Measurements from ENCODE around the gene PDE2A.

PDE2A gene

GRCh38 chr11:72673943-72674828 lies at the start of gene PDE2A:
TSS of gene PDE2A (minus strand) at chr11:72674422. CDS start at chr11:72674207, 215 bp downstream.
- DNase-seq (ENCODE audit: low read depth in 2 of 2, low spot score in 1 of 2) = no peak

DNA sequence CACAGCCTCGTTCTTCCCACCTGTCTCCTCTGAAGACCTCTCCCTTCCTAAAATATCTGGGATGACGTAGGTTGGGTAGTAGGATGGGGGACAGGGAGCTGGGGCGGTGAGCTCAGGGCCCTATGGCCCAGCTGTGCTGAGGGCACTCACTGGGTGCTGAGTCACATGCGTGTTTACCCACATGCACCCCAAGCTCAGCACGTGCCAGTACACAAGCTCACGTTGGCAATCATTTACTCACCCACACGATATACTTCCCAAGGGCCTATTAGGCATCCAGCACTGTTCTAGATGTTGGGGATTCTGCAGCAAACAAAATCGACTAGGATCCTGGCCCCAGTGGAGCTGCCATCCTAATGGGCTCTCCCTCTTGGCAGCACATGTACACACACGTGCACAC lies 49.3 kb upstream of the PDE2A start:
- DNase-seq (ENCODE audit: low read depth in 2 of 2, low spot score in 1 of 2) = no peak

DNA sequence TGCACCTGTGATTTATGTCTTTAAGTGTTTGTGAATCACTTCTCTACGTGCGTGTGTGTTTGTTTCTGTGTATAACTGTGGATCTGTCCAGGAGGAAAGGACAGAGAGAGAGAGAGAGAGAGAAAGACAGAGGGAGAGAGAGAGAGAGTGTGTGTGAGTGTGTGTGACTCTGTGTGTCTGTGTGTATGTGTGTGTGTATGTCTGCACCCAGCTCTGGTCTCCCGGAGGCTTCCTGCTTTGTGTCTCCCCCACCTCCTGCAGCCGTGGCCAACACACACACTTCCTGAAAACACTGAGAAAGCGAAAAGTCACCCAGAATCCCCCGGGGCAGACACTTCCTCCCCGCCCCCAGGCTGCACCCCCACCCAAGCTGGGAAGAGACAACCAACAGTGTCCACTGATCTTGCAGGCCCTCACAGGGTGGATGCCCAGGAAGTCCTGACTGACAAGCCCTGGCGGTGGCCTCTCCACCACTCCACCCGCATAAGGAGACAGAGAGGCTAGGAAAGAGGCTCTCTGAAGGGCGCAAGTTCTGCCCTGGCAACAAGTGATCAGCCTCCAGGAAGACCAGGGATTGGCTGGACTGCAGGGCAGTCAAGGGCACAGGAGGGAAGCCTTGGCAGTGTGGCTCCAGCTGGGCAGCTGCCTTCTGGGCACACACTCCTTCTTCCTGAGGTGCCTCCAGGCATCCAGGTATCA lies 48.0 kb upstream of the PDE2A start:
- peak; percentile 53 to 67 for DNase-seq (ENCODE audit: low read depth in 2 of 2, low spot score in 1 of 2)

GRCh38 chr11:72721689-72722049 lies 47.4 kb upstream of the PDE2A start:
- no peak for DNase-seq (ENCODE audit: low read depth in 2 of 2, low spot score in 1 of 2)

GRCh38 chr11:72721276-72721675 lies 47.1 kb upstream of the PDE2A start:
- no peak for DNase-seq (ENCODE audit: low read depth in 2 of 2, low spot score in 1 of 2)

DNA sequence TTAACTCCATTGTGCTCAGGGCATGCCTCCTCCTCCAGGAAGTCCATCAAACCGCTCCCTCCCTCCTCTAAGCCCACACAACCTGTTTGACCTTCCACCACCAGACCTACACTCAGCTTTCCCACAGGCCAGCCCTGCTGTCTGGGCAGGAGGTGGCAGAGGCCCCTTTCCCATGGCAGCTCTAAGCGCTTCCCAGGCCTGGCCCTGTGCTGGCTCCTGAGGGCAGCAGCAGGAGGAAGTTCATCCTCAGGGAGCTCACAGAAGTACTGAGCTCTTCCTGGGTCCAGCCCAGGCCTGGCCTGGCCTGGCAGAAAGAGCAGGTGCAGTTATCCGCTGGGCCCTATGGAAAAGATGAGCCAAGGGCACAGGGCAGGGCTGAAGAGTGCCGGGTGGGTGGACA lies 46.6 kb upstream of the PDE2A start:
- no peak for DNase-seq (ENCODE audit: low read depth in 2 of 2, low spot score in 1 of 2)

DNA sequence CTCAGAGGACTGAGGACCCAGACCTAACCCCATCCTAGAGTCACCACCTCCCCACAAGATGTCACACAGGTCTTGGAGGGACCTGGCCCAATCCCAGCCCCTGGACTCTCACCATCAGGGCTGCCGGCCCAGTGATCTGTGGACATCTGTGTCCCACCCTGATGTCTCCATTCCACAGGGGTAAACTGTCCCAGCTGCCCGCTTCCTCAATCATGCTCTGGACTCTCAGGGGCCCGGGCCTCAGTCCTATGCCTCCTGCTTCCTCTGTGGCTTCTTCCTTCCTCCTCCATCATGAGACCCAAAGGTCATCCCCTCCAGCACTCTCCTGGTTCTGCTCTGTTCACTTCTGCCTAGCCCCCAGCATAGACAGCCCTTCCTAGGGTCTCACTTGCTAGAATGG lies 45.8 kb upstream of the PDE2A start:
- DNase-seq (ENCODE audit: low read depth in 2 of 2, low spot score in 1 of 2) = no peak

GRCh38 chr11:72719551-72719950 lies 45.3 kb upstream of the PDE2A start:
- no peak for DNase-seq (ENCODE audit: low read depth in 2 of 2, low spot score in 1 of 2)

- no peak for DNase-seq (ENCODE audit: low read depth in 2 of 2, low spot score in 1 of 2)
Measured at GRCh38 chr11:72719144-72719543, 44.9 kb upstream of the PDE2A start.

DNA sequence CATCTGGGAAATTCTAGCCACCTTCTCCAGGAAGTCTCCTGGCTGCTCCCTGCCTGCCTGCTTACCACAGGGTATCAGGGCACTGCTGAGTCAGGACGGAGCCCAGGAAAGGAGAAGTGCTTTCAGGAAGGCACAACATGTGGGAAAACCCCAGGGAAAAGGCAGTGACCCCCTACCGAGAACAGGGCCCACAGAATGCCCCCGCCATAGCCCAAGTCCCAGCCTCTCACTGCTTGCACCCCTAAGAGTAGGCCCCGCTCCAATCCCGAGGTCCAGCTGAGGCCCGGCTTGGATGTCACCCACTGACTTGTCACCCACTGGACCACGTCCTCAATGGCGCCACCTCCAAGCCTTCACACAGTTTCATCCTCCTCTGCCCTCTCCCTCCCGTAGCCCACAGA lies 43.9 kb upstream of the PDE2A start:
- DNase-seq (ENCODE audit: low read depth in 2 of 2, low spot score in 1 of 2) = no peak

DNA sequence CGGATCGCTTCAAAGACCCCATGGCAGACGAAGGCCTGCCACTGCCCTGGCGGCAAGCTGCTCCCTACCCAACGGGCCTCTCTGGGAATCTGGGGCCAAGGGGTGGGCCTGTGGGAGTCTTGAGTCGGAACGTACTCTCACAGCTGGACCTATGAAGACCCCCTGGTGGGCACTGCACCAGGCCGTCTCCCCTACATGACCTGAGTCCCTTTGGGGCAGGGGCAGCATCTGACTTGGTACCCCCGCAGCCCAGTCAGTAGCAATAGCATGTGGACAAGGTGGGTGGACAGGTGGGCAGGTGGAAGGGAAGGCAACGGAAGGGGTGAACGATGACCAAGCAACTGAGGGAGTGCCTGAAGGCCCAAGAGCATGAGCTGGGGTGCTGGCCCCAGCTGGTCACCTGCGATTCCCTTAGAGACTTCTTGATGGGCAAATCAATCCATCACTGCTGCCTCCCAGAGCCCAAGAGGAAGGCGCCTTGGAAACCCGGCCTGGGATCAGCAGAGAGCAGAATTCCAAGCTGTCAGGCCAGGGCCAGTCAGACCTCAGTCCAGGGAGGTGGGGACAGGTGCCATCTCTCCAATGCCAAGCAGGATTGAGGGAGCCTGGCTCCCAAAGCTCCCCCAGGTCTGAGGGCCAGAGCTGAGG lies 42.7 kb upstream of the PDE2A start:
- no peak for DNase-seq (ENCODE audit: low read depth in 2 of 2, low spot score in 1 of 2)

GRCh38 chr11:72716290-72716689 lies 42.1 kb upstream of the PDE2A start:
- no peak for DNase-seq (ENCODE audit: low read depth in 2 of 2, low spot score in 1 of 2)

DNA sequence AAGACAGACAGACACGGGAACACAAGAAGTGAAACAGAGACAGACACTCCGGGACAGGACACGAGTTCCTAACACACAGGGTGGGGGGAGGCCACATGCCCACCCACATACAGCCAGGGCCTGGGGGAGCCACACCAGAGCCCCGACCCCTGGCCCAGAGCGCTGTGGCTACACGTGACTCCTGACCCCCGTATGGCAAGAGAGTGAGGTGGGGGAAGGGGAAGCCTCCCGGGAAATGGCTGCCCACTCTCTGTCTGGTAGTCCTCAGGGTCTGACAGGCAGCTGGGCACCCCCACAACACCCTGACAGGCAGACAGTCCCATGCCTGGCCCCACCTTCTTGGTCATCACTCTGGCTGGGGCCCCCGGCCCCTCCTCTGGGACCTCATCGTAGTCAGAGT lies 38.6 kb upstream of the PDE2A start:
- DNase-seq (ENCODE audit: low read depth in 2 of 2, low spot score in 1 of 2) = no peak

DNA sequence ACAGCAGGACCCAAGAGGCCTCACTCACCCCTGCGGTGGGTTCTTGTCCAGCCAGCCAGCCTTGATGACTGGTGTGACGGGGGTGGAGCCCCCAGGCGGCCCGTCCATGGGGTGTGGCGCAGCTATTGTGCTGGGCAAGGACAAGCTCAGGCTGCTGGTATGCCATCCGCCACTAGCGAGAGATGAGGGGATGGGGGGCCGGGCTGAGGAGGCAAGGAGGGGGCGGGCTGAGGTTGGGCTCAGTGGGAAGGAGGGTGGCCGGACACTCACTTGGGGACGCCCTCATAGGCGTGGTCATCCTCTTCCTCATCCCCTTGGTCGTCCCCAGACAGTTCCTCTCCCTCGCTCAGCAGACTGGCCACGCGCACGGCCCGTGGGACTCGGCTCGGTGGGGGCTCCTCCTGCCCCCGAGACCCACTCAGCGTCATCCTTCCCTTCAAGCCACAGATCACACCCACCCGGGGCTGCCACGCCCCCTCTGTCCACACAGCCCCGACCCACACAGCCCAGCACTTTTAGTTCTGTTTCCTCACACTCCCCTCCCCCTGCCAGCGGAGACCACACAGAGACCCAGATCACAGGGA lies 38.0 kb upstream of the PDE2A start:
- DNase-seq (ENCODE audit: low read depth in 2 of 2, low spot score in 1 of 2) = no peak

GRCh38 chr11:72711141-72711540 lies 36.9 kb upstream of the PDE2A start:
- DNase-seq (ENCODE audit: low read depth in 2 of 2, low spot score in 1 of 2) = no peak

- DNase-seq (ENCODE audit: low read depth in 2 of 2, low spot score in 1 of 2) = no peak
Measured at GRCh38 chr11:72710278-72710677, 36.1 kb upstream of the PDE2A start.

GRCh38 chr11:72709478-72710238 lies 35.4 kb upstream of the PDE2A start:
- no peak for DNase-seq (ENCODE audit: low read depth in 2 of 2, low spot score in 1 of 2)

- DNase-seq (ENCODE audit: low read depth in 2 of 2, low spot score in 1 of 2) = no peak
Measured at GRCh38 chr11:72707032-72707431, 32.8 kb upstream of the PDE2A start.

GRCh38 chr11:72706579-72706978 lies 32.4 kb upstream of the PDE2A start:
- DNase-seq (ENCODE audit: low read depth in 2 of 2, low spot score in 1 of 2) = no peak

DNA sequence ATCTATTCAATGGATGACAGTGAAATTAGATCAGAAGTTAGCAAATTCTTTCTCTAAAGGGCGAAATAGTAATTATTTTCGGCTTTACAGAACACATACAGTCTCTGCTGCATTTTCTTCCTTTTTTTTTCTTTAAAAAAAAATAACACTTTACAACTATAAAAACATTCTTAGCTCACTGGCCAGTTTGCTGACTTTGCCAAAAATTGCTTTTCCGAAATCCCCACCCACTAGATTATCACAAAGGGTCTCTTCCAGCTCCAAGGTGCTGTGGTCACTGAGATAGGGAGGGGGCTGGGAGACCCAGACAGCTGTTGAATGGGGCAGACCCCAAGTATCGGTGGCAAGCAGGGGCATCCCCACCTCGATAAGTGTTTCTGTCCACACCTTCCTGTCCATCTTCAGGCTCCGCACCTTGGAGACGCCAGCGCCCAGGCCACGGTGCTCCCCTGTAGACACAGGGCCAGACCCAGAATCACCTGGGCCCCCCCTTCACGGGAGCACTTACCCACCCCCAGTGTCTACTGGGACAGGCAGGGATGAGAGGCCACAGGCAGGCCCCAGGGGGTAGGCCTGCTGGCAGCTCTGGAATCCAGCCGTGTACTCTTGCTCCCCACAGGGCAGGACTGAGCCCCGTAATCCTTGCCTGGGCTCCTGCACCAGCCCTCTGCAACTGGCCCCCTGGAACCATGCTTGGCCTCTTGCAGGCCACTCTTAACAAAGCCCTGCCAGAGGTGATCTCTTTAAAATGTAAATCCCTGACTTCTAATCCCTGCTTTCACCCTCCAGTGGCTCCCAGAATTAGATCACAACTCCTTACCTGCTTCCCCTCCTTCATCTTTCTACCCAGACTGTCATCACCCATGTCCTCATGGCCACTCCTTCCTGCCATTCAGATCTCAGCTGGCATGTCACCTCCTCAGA lies 31.5 kb upstream of the PDE2A start:
- no peak for DNase-seq (ENCODE audit: low read depth in 2 of 2, low spot score in 1 of 2)
